NCI-H1092 treated with DMSO at 0.1 percent for 48 hours (cell line): ENCODE results near the gene LIN7A.
A peak's percentile ranks its signal among the peaks of the same experiment; 100 is the strongest.

Experiments
- DNase-seq: peaks from one replicate; lab custom pipeline; 2025; lab: John Stamatoyannopoulos, UW

Gene LIN7A

GRCh38 chr12:80937391-80938238 lies at the start of gene LIN7A:
LIN7A (minus strand) TSS chr12:80937934; CDS start chr12:80937722, 212 bp downstream.
- DNase-seq: peak; percentile 48

- DNase-seq: no peak
Observed at GRCh38 chr12:80986224-80986623, 48.5 kb upstream of the LIN7A start.

- peak; percentile 11 for DNase-seq
Observed at GRCh38 chr12:80979816-80980215, 42.1 kb upstream of the LIN7A start.

- DNase-seq: no peak
Observed at GRCh38 chr12:80979251-80979650, 41.5 kb upstream of the LIN7A start.

- DNase-seq: no peak
Observed at GRCh38 chr12:80977346-80977745, 39.6 kb upstream of the LIN7A start.

- DNase-seq: no peak
Observed at GRCh38 chr12:80968326-80968725, 30.6 kb upstream of the LIN7A start.

GRCh38 chr12:80967565-80967964 lies 29.8 kb upstream of the LIN7A start:
- DNase-seq: no peak

- DNase-seq: no peak
Observed at GRCh38 chr12:80966001-80966400, 28.3 kb upstream of the LIN7A start.

- no peak for DNase-seq
Observed at GRCh38 chr12:80958162-80958561, 20.4 kb upstream of the LIN7A start.

- no peak for DNase-seq
Observed at GRCh38 chr12:80954857-80955520, 17.3 kb upstream of the LIN7A start.

GRCh38 chr12:80952443-80952842 lies 14.7 kb upstream of the LIN7A start:
- DNase-seq: no peak

- DNase-seq: no peak
Observed at GRCh38 chr12:80946591-80946990, 8.9 kb upstream of the LIN7A start.

- no peak for DNase-seq
Observed at GRCh38 chr12:80943338-80943737, 5.6 kb upstream of the LIN7A start.

- no peak for DNase-seq
Observed at GRCh38 chr12:80941916-80942315, 4.2 kb upstream of the LIN7A start.

- DNase-seq: no peak
Observed at GRCh38 chr12:80939231-80939950, 1.7 kb upstream of the LIN7A start.

GRCh38 chr12:80938397-80938796 lies 663 bp upstream of the LIN7A start:
- no peak for DNase-seq

GRCh38 chr12:80936642-80937390 lies 918 bp downstream of the LIN7A start:
- peak; percentile 74 for DNase-seq

GRCh38 chr12:80936353-80936641 lies 1.4 kb downstream of the LIN7A start:
- no peak for DNase-seq

- peak; percentile 20 for DNase-seq
Observed at GRCh38 chr12:80935111-80935510, 2.6 kb downstream of the LIN7A start.

- no peak for DNase-seq
Observed at GRCh38 chr12:80925983-80926382, 11.8 kb downstream of the LIN7A start.

GRCh38 chr12:80925237-80925636 lies 12.5 kb downstream of the LIN7A start:
- no peak for DNase-seq

- no peak for DNase-seq
Observed at GRCh38 chr12:80924437-80924836, 13.3 kb downstream of the LIN7A start.
